K562 (cell line): Measurements from ENCODE around the gene TRIM43. TPM values are rescaled to one million over a fixed set of nuclear protein-coding genes. Genes with fewer than 3 reads are reported as not detected.
"Not testable (repeated sequence)": the region's sequence is repeated elsewhere in the genome, so short reads cannot be mapped to it uniquely, and the experiment has no call there.

Experiments used
- ATAC-seq: fragments of 200-7000 bp; cut with Tn5 transposase; 3 replicates; pipeline ENCODE4 v1.9.1; 2020; ENCODE audit warnings: moderate library complexity
- BruUV-seq: library from RNA; stranded (reverse); fragments of 400-500 nt; replicated peaks from 2 replicates; lab custom pipeline; 2021; lab: Mats Ljungman, UMichigan
- CTCF ChIA-PET: fragments of 300-600 bp; formaldehyde crosslinking; extraction: SDS; loops from one replicate; lab custom pipeline; 2021; ENCODE audit warnings: low intra/inter-chr PET ratio; lab: Yijun Ruan, JAX
- POLR2A ChIA-PET: fragments of 300-600, 350-650 bp; sonication (Branson Sonifier 250); formaldehyde crosslinking; extraction: SDS; loops from one replicate; lab custom pipeline; 2021; ENCODE audit warnings: antibody characterized with exemption, inconsistent platforms; lab: Yijun Ruan, JAX
- DNase-seq, 4 experiments: peaks; one replicate each; pipeline versions ENCODE4 v3.0.0 to v3.0.0-alpha.2; 2011 to 2018; ENCODE audit warnings: low spot score in 3 of 4, mixed read lengths in 3 of 4; ENCODE audit errors: extremely low read depth in 1 of 4
- FAIRE-seq: peaks from 2 replicates; lab custom pipeline; 2011; peaks lifted over from hg19 to GRCh38; lab: Jason Lieb, UNC
- H2AFZ ChIP-seq: 2 replicates; pipeline ENCODE4 v1.6.0; 2011; ENCODE audit warnings: low read depth, low read length, control low read depth, inconsistent platforms
- H3K27ac ChIP-seq: fragments of 200-600 bp; 3 replicates; pipeline ENCODE4 v1.8.0; 2011; ENCODE audit warnings: low read depth, mild to moderate bottlenecking, control low read depth, inconsistent platforms, low read length, moderate library complexity, mixed read lengths; ENCODE audit errors: extremely low read depth
- H3K27me3 ChIP-seq, 2 experiments: fragments of 300-600 bp in 1 of 2; 2 replicates in 1 of 2; 3 replicates in 1 of 2; pipeline versions ENCODE4 v1.6.0 to v1.8.0; 2011; ENCODE audit warnings: inconsistent platforms in 2 of 2, low read length in 2 of 2, mild to moderate bottlenecking in 1 of 2, mixed read lengths in 1 of 2, moderate library complexity in 1 of 2; ENCODE audit not compliant: control insufficient read depth in 2 of 2, insufficient read depth in 2 of 2
- H3K36me3 ChIP-seq: fragments of 300-600 bp; 3 replicates; pipeline ENCODE4 v1.8.0; 2011; ENCODE audit warnings: mild to moderate bottlenecking, low read length, inconsistent platforms; ENCODE audit not compliant: control insufficient read depth, insufficient read depth
- H3K4me1 ChIP-seq, 2 experiments: fragments of 200-600 bp in 1 of 2; replicated peaks in 1 of 2; 2 replicates in 1 of 2; 3 replicates in 1 of 2; pipeline versions ENCODE4 v1.5.1 to v1.8.0; 2011; ENCODE audit warnings: inconsistent platforms in 2 of 2, low read length in 2 of 2, mild to moderate bottlenecking in 1 of 2, mixed read lengths in 1 of 2, moderate library complexity in 1 of 2; ENCODE audit not compliant: control insufficient read depth in 2 of 2, insufficient read depth in 2 of 2
- H3K4me2 ChIP-seq: 2 replicates; pipeline ENCODE4 v1.6.1; 2011; ENCODE audit warnings: low read length, control low read depth, inconsistent platforms, mixed read lengths; ENCODE audit not compliant: insufficient read depth
- H3K4me3 ChIP-seq: fragments of 200-600 bp; sonication (generic), shearing (Covaris generic); 2 replicates; pipeline ENCODE4 v1.5.1; 2016; ENCODE audit warnings: control low read depth, inconsistent platforms
- H3K79me2 ChIP-seq: fragments of 200-600 bp; 3 replicates; pipeline ENCODE4 v1.8.0; 2011; ENCODE audit warnings: low read length, inconsistent platforms; ENCODE audit not compliant: control insufficient read depth, insufficient read depth
- H3K9ac ChIP-seq, 2 experiments: 2 replicates each; pipeline versions ENCODE4 v1.6.0 to v1.6.1; 2011; ENCODE audit warnings: low read depth in 2 of 2, low read length in 2 of 2, control low read depth in 1 of 2, inconsistent platforms in 1 of 2, mild to moderate bottlenecking in 1 of 2, mixed read lengths in 1 of 2; ENCODE audit not compliant: insufficient read depth in 1 of 2
- H3K9me1 ChIP-seq: one replicate; pipeline ENCODE4 v1.6.0; 2011; ENCODE audit warnings: inconsistent platforms, mild to moderate bottlenecking, low read length, moderate library complexity; ENCODE audit not compliant: control insufficient read depth, insufficient read depth
- H3K9me3 ChIP-seq: replicated peaks from 2 replicates; pipeline ENCODE4 v1.5.1; 2011; ENCODE audit warnings: low read depth, low read length, inconsistent platforms; ENCODE audit not compliant: control insufficient read depth, insufficient read depth
- H4K20me1 ChIP-seq: replicated peaks from 2 replicates; pipeline ENCODE4 v1.6.1; 2011; ENCODE audit warnings: low read length, inconsistent platforms, mixed read lengths; ENCODE audit not compliant: control insufficient read depth, insufficient read depth
- WGBS: fragments of 100-300 bp; shearing (Covaris generic); methylation state at CpG from one replicate; pipeline ENCODE4 v1.1.6; 2016; ENCODE audit warnings: low coverage, mixed read lengths; ENCODE audit not compliant: insufficient coverage; ENCODE audit errors: missing lambda C conversion rate; 5-methylcytosine and 5-hydroxymethylcytosine counted together
- in situ Hi-C: fragments of 300-500 bp; cut with MboI; formaldehyde crosslinking; loops from 4 replicates; pipeline ENCODE4 v1.15.0; 2018; ENCODE audit warnings: inconsistent platforms, mixed read lengths
- intact Hi-C: fragments of 100-400 bp; cut with micrococcal nuclease; formaldehyde crosslinking; loops from 2 replicates; pipeline ENCODE4 v1.14.2; 2022
- polyA plus RNA-seq, 8 experiments: library from polyadenylated mRNA; depleted of rRNA in 4 of 8; stranded (reverse) in 5 of 8; unstranded in 3 of 8; fragments of >200 nt; fragmentation: Nextera tagmentation in 2 of 8; fragmentation: Illumina TruSeq in 1 of 8; extraction: Ambion mirVana in 2 of 8; extraction: Trizol in 1 of 8; gene quantifications; 2 replicates each; pipeline versions ENCODE4 v1.2.1 to v1.2.3, GENCODE V29; 2011 to 2014; ENCODE audit warnings: inconsistent platforms in 1 of 8, missing spikeins in 1 of 8
- small RNA-seq: library from RNA; depleted of rRNA; stranded (forward); fragments of <200 nt; gene quantifications from one replicate; pipeline ENCODE3, GENCODE V24; 2014
- total RNA-seq, 7 experiments: library from RNA; depleted of rRNA in 6 of 7; stranded (reverse); fragments of >200 nt in 6 of 7; fragmentation: Illumina TruSeq in 2 of 7; extraction: Trizol in 2 of 7; gene quantifications; 2 replicates each; pipeline versions ENCODE4 v1.2.1 to v1.2.3, GENCODE V29; 2011 to 2021; ENCODE audit warnings: low replicate concordance in 1 of 7

Gene TRIM43
- total and polyA plus RNA-seq, 9 of the 15 experiments (the other 6 are each of a cell fraction or from before 2014, with no cell fraction given) = not detected

- in situ Hi-C loops = loop anchor here (10.0 kb wide), 1 partner anchor 214 kb away; no protein-coding TSS in a partner anchor
- H3K27ac ChIP-seq, BruUV-seq, H3K9me1 ChIP-seq, H3K9ac ChIP-seq, CTCF ChIA-PET, H3K27me3 ChIP-seq, H3K4me3 ChIP-seq, H2AFZ ChIP-seq, ATAC-seq, intact Hi-C loops, H3K4me2 ChIP-seq, POLR2A ChIA-PET, DNase-seq, H3K36me3 ChIP-seq, H3K79me2 ChIP-seq, H3K9me3 ChIP-seq, H3K4me1 ChIP-seq, H4K20me1 ChIP-seq, FAIRE-seq: not testable (repeated sequence)
- 0% methylated on average over 9 of the region's 29 CpGs for WGBS
These were observed 57.2 kb downstream of the TRIM43 start for GRCh38 chr2:95648894-95649544.

Small RNA genes lying within 50 kb of the gene (small RNA-seq; reads per million reads assigned to genes)
- gene AC009237.4 (not detected), gene AC009237.7 (not detected)

Other genes with a start within 250 kb of the TRIM43 start
- 31.8 and 40.7 TPM in 2 replicates for gene FAHD2A, start 189.3 kb upstream of the TRIM43 start, total RNA-seq (2014; rRNA removed)
- gene FAHD2A, start 189.3 kb upstream of the TRIM43 start, total RNA-seq (2014; rRNA removed; fragmentation: Illumina TruSeq; extraction: Trizol) = 22.4 and 30.3 TPM in 2 replicates
- gene FAHD2A, start 189.3 kb upstream of the TRIM43 start, total RNA-seq (2015; rRNA removed; fragmentation: Illumina TruSeq; extraction: Trizol) = 28.4 and 29.2 TPM in 2 replicates
- 36.6 and 37.5 TPM in 2 replicates for gene FAHD2A, start 189.3 kb upstream of the TRIM43 start, total RNA-seq (2021)
- gene FAHD2A, start 189.3 kb upstream of the TRIM43 start, polyA plus RNA-seq (2011; rRNA removed) = 41.0 and 53.4 TPM in 2 replicates
- 34.8 and 35.9 TPM in 2 replicates for gene FAHD2A, start 189.3 kb upstream of the TRIM43 start, polyA plus RNA-seq (2014; fragmentation: Illumina TruSeq; extraction: Trizol)
- gene FAHD2A, start 189.3 kb upstream of the TRIM43 start, polyA plus RNA-seq (2014; fragmentation: Nextera tagmentation; extraction: Ambion mirVana) = 10 to 100 TPM; 13.8 to 21.0 TPM
- gene FAHD2A, start 189.3 kb upstream of the TRIM43 start, polyA plus RNA-seq (2014; rRNA removed) = 30.4 and 38.3 TPM in 2 replicates
- gene TRIM43B, start 107.2 kb upstream of the TRIM43 start, total RNA-seq (2014; rRNA removed) = not detected in 2 replicates
- gene TRIM43B, start 107.2 kb upstream of the TRIM43 start, total RNA-seq (2014; rRNA removed; fragmentation: Illumina TruSeq; extraction: Trizol) = not detected in 2 replicates
- gene TRIM43B, start 107.2 kb upstream of the TRIM43 start, total RNA-seq (2015; rRNA removed; fragmentation: Illumina TruSeq; extraction: Trizol) = not detected in 2 replicates
- gene TRIM43B, start 107.2 kb upstream of the TRIM43 start, total RNA-seq (2021) = not detected in 2 replicates
- gene TRIM43B, start 107.2 kb upstream of the TRIM43 start, polyA plus RNA-seq (2011; rRNA removed) = not detected in 2 replicates
- not detected in 2 replicates for gene TRIM43B, start 107.2 kb upstream of the TRIM43 start, polyA plus RNA-seq (2014; fragmentation: Illumina TruSeq; extraction: Trizol)
- not detected for gene TRIM43B, start 107.2 kb upstream of the TRIM43 start, polyA plus RNA-seq (2014; fragmentation: Nextera tagmentation; extraction: Ambion mirVana)
- gene TRIM43B, start 107.2 kb upstream of the TRIM43 start, polyA plus RNA-seq (2014; rRNA removed) = not detected in 2 replicates